ENCODE results near the gene CARD10.

DNA sequence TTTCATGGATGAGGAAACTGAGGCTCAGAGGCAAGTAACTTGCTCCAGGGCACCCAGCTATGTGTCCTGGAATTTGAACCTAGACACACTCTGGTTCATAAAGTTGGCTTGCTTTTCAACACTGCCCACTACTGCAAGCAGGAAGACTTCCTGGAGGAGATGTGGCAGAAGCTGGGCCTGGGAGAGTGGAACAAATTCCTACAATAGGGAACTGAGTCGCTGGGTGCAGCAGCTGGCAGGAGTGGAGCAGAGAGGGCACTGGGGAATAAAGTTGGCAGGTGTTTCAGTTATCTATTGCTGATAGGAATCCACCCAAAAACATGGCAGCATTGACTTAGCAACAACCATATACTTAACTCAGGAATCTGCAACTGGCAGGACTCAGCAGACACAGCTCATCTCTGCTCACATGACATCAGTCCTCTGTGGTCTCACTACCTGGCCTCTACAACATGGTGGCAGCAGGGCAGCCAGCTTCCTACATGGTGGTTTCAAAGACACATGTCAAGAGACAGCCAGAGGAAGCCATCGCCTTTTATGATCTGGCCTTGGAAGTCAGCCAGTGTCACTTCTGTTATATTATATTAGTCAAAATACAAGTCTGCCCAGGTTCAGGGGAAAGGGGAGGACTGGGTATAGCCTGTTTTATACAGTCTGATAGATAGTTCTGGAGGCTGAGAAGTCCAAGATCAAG, 10.6 kb upstream of the CARD10 start:
- TF ChIP-seq, protein P1, sequence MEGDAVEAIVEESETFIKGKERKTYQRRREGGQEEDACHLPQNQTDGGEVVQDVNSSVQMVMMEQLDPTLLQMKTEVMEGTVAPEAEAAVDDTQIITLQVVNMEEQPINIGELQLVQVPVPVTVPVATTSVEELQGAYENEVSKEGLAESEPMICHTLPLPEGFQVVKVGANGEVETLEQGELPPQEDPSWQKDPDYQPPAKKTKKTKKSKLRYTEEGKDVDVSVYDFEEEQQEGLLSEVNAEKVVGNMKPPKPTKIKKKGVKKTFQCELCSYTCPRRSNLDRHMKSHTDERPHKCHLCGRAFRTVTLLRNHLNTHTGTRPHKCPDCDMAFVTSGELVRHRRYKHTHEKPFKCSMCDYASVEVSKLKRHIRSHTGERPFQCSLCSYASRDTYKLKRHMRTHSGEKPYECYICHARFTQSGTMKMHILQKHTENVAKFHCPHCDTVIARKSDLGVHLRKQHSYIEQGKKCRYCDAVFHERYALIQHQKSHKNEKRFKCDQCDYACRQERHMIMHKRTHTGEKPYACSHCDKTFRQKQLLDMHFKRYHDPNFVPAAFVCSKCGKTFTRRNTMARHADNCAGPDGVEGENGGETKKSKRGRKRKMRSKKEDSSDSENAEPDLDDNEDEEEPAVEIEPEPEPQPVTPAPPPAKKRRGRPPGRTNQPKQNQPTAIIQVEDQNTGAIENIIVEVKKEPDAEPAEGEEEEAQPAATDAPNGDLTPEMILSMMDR (IDR thresholded peaks at IDR 0.05; ENCODE audit: low read depth, low read length) = no peak
- TF ChIP-seq EZH2phosphoT487 (IDR thresholded peaks at IDR 0.05; ENCODE audit: low read depth) = no peak
